K562 (cell line): ENCODE results near the gene PSMB7. TPM values are rescaled to one million over a fixed set of nuclear protein-coding genes. Genes with fewer than 3 reads are reported as not detected.

Experiments
- ARHGAP35 ChIP-seq: fragments of 450-650 bp; IDR thresholded peaks from 2 replicates; pipeline ENCODE4 v1.6.1; 2018; ENCODE audit not compliant: partially characterized antibody
- BRD9 ChIP-seq: fragments of 450-650 bp; IDR thresholded peaks from 2 replicates; pipeline ENCODE4 v1.6.1; 2018; ENCODE audit warnings: low read depth; ENCODE audit not compliant: partially characterized antibody
- EHMT2 ChIP-seq: fragments of 450-650 bp; IDR thresholded peaks from 2 replicates; pipeline ENCODE4 v1.6.1; 2018; ENCODE audit warnings: antibody characterized with exemption
- HEY1 ChIP-seq: fragments of 250-450 bp; sonication (Bioruptor Pico); IDR thresholded peaks from 2 replicates; pipeline ENCODE4 v1.5.0; 2020; ENCODE audit warnings: mild to moderate bottlenecking, moderate library complexity, borderline replicate concordance
- HINFP ChIP-seq: fragments of 450-650 bp; conservative IDR thresholded peaks from 2 replicates; pipeline ENCODE4 v1.6.1; 2016; ENCODE audit warnings: missing genetic modification characterization, low read depth, mild to moderate bottlenecking, control low read depth, missing compliant biosample characterization
- POLR2B ChIP-seq: fragments of 450-650 bp; IDR thresholded peaks from 2 replicates; pipeline ENCODE4 v1.6.1; 2018; ENCODE audit warnings: low read depth; ENCODE audit not compliant: partially characterized antibody
- RBM14 ChIP-seq: fragments of 200-400 bp; formaldehyde crosslinking; IDR thresholded peaks from 2 replicates; pipeline ENCODE4 v1.6.1; 2018; ENCODE audit warnings: low read depth, mild to moderate bottlenecking, low read length, moderate library complexity, borderline replicate concordance; ENCODE audit not compliant: insufficient read depth
- SETDB1 ChIP-seq: IDR thresholded peaks from one replicate; pipeline ENCODE4 v1.6.1; 2012; ENCODE audit warnings: low read length, control low read depth, inconsistent platforms
- TAF9B ChIP-seq: fragments of 450-650 bp; IDR thresholded peaks from 2 replicates; pipeline ENCODE4 v1.6.1; 2018; ENCODE audit warnings: mild to moderate bottlenecking; ENCODE audit not compliant: partially characterized antibody
- ZNF174 ChIP-seq: fragments of 250-450 bp; sonication (Bioruptor Pico); IDR thresholded peaks from 2 replicates; pipeline ENCODE4 v1.4.0; 2020; ENCODE audit warnings: mild to moderate bottlenecking
- ZNF197 ChIP-seq: fragments of 200-800 bp; sonication (Bioruptor generic); IDR thresholded peaks from 2 replicates; pipeline ENCODE4 v1.6.1; 2016; ENCODE audit warnings: low read depth, missing genetic modification characterization, missing compliant biosample characterization
- polyA plus RNA-seq, 8 experiments: library from polyadenylated mRNA; depleted of rRNA in 4 of 8; stranded (reverse) in 5 of 8; unstranded in 3 of 8; fragments of >200 nt; fragmentation: Nextera tagmentation in 2 of 8; fragmentation: Illumina TruSeq in 1 of 8; extraction: Ambion mirVana in 2 of 8; extraction: Trizol in 1 of 8; gene quantifications; 2 replicates each; pipeline versions ENCODE4 v1.2.1 to v1.2.3, GENCODE V29; 2011 to 2014; ENCODE audit warnings: inconsistent platforms in 1 of 8, missing spikeins in 1 of 8
- total RNA-seq, 7 experiments: library from RNA; depleted of rRNA in 6 of 7; stranded (reverse); fragments of >200 nt in 6 of 7; fragmentation: Illumina TruSeq in 2 of 7; extraction: Trizol in 2 of 7; gene quantifications; 2 replicates each; pipeline versions ENCODE4 v1.2.1 to v1.2.3, GENCODE V29; 2011 to 2021; ENCODE audit warnings: low replicate concordance in 1 of 7
- TF ChIP-seq, protein P1 (sequence below), 2 experiments: fragments of 450-650 bp; IDR thresholded peaks; 2 replicates each; pipeline ENCODE4 v1.6.1; 2016; ENCODE audit warnings: mild to moderate bottlenecking in 2 of 2, borderline replicate concordance in 1 of 2, low read depth in 1 of 2, moderate library complexity in 1 of 2
- TF ChIP-seq, protein P2 (sequence below): fragments of 450-650 bp; IDR thresholded peaks from 2 replicates; pipeline ENCODE4 v1.6.1; 2016

Gene PSMB7
- total and polyA plus RNA-seq, 9 of the 15 experiments (the other 6 are each of a cell fraction or from before 2014, with no cell fraction given) = 321 to 978 (median 407) TPM

- TF ChIP-seq HINFP (tag) = no peak
- TF ChIP-seq TAF9B = no peak
- TF ChIP-seq POLR2B = no peak
- TF ChIP-seq SETDB1 = no peak
- no peak for TF ChIP-seq ARHGAP35
- no peak for TF ChIP-seq BRD9
- TF ChIP-seq, protein P1, sequence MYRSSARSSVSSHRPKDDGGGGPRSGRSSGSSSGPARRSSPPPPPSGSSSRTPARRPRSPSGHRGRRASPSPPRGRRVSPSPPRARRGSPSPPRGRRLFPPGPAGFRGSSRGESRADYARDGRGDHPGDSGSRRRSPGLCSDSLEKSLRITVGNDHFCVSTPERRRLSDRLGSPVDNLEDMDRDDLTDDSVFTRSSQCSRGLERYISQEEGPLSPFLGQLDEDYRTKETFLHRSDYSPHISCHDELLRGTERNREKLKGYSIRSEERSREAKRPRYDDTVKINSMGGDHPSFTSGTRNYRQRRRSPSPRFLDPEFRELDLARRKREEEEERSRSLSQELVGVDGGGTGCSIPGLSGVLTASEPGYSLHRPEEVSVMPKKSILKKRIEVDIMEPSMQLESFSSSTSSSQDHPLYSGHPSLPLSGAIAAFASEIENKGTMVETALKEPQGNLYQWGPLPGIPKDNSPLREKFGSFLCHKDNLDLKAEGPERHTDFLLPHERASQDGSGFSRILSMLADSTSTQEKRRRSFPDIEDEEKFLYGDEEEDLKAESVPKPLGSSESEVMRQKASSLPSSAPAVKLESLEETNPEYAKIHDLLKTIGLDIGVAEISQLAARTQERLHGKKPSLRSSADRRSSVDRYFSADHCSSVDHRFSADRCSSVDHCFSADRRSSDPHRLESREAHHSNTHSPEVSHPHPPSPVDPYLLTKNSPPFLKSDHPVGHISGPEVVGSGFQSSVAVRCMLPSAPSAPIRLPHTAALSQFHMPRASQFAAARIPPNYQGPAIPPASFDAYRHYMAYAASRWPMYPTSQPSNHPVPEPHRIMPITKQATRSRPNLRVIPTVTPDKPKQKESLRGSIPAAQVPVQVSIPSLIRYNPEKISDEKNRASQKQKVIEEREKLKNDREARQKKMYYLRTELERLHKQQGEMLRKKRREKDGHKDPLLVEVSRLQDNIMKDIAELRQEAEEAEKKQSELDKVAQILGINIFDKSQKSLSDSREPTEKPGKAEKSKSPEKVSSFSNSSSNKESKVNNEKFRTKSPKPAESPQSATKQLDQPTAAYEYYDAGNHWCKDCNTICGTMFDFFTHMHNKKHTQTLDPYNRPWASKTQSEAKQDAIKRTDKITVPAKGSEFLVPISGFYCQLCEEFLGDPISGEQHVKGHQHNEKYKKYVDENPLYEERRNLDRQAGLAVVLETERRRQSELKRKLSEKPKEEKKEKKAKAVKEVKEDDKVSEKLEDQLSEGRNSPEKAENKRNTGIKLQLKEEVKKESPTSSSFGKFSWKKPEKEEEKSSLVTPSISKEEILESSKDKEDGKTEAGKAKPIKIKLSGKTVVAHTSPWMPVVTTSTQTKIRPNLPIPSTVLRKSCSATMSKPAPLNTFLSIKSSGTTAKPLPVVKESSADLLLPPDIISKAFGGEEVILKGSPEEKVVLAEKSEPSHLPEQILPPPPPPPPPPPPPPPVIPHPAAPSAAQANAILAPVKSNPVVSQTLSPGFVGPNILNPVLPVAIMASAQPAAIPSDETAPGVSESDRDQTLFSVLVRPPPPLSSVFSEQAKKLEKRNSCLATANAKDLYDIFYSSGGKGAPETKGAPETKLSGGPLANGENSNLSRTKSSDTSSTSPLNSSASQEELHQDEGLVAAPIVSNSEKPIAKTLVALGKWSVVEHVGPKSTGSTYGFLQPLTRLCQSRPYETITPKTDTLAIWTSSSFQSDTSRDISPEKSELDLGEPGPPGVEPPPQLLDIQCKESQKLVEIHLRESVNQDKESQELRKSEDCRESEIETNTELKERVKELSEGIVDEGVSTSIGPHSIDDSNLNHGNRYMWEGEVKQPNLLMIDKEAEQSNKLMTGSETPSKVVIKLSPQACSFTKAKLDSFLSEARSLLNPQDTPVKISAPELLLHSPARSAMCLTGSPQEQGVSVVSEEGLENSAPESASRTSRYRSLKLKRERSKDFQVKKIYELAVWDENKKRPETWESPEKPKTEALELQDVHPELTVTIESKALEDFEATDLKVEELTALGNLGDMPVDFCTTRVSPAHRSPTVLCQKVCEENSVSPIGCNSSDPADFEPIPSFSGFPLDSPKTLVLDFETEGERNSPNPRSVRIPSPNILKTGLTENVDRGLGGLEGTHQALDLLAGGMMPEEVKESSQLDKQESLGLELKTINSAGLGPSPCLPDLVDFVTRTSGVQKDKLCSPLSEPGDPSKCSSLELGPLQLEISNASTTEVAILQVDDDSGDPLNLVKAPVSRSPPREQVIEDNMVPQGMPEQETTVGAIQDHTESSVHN (IDR thresholded peaks at IDR 0.05; ENCODE audit: borderline replicate concordance in 1 of 2, low read depth in 1 of 2) = no peak
- TF ChIP-seq ZNF197 (CRISPR knock-in tag) = no peak
- TF ChIP-seq, protein P2, sequence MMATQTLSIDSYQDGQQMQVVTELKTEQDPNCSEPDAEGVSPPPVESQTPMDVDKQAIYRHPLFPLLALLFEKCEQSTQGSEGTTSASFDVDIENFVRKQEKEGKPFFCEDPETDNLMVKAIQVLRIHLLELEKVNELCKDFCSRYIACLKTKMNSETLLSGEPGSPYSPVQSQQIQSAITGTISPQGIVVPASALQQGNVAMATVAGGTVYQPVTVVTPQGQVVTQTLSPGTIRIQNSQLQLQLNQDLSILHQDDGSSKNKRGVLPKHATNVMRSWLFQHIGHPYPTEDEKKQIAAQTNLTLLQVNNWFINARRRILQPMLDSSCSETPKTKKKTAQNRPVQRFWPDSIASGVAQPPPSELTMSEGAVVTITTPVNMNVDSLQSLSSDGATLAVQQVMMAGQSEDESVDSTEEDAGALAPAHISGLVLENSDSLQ = no peak
- TF ChIP-seq HEY1 (CRISPR knock-in tag) = no peak
- no peak for TF ChIP-seq ZNF174 (CRISPR knock-in tag)
- no peak for TF ChIP-seq EHMT2
- TF ChIP-seq RBM14 = no peak
Measured at GRCh38 chr9:124439686-124440243, 24.5 kb upstream of the PSMB7 start (continued).
